Loucy (cell line): ENCODE measurements around the gene NDRG2.

ENCODE experiments used
- H2AFZ ChIP-seq: fragments of 200-600 bp; sonication (generic); 2 replicates; pipeline ENCODE4 v1.6.0; 2016; ENCODE audit warnings: antibody characterized with exemption, mild to moderate bottlenecking, low read length, moderate library complexity
- H3F3A ChIP-seq: fragments of 200-600 bp; 2 replicates; pipeline ENCODE4 v1.6.0; 2016; ENCODE audit warnings: antibody characterized with exemption, low read depth, mild to moderate bottlenecking
- H3K27me3 ChIP-seq: fragments of 200-600 bp; sonication (generic); 2 replicates; pipeline ENCODE4 v1.6.1; 2014; ENCODE audit warnings: low read length, mild to moderate bottlenecking; ENCODE audit not compliant: insufficient read depth, poor library complexity, severe bottlenecking
- H3K36me3 ChIP-seq: fragments of 200-600 bp; sonication (generic); 2 replicates; pipeline ENCODE4 v1.6.1; 2016; ENCODE audit warnings: low read length; ENCODE audit not compliant: insufficient read depth
- H3K4me1 ChIP-seq: fragments of 200-600 bp; sonication (generic); 2 replicates; pipeline ENCODE4 v1.5.1; 2014; ENCODE audit warnings: low read length, mild to moderate bottlenecking; ENCODE audit not compliant: insufficient read depth, poor library complexity, severe bottlenecking
- H3K4me2 ChIP-seq: fragments of 200-600 bp; sonication (generic); 2 replicates; pipeline ENCODE4 v1.6.0; 2014; ENCODE audit warnings: antibody characterized with exemption, low read length, low read depth, mild to moderate bottlenecking; ENCODE audit not compliant: poor library complexity, severe bottlenecking
- H3K4me3 ChIP-seq: fragments of 200-600 bp; sonication (generic); 2 replicates; pipeline ENCODE4 v1.5.1; 2014; ENCODE audit warnings: low read length, mild to moderate bottlenecking, mixed read lengths; ENCODE audit not compliant: poor library complexity, severe bottlenecking
- H3K79me2 ChIP-seq: fragments of 200-600 bp; sonication (generic); 2 replicates; pipeline ENCODE4 v1.6.1; 2014; ENCODE audit warnings: low read length; ENCODE audit not compliant: insufficient read depth
- H3K9ac ChIP-seq: fragments of 200-600 bp; sonication (generic); 2 replicates; pipeline ENCODE4 v1.6.0; 2014; ENCODE audit warnings: mild to moderate bottlenecking, low read depth, low read length, moderate library complexity; ENCODE audit not compliant: poor library complexity, severe bottlenecking
- H3K9me2 ChIP-seq: fragments of 200-600 bp; sonication (generic); replicated peaks from 2 replicates; pipeline ENCODE4 v1.6.1; 2016; ENCODE audit warnings: low read depth, low read length, mixed read lengths
- H3K9me3 ChIP-seq: fragments of 200-600 bp; sonication (generic); 2 replicates; pipeline ENCODE4 v1.6.1; 2014; ENCODE audit warnings: mild to moderate bottlenecking, antibody characterized with exemption, low read length, low read depth; ENCODE audit not compliant: insufficient read depth
- H4K20me1 ChIP-seq: fragments of 200-600 bp; sonication (generic); 2 replicates; pipeline ENCODE4 v1.6.0; 2014; ENCODE audit warnings: antibody characterized with exemption, low read length, mild to moderate bottlenecking; ENCODE audit not compliant: insufficient read depth, poor library complexity, severe bottlenecking
- CTCF ChIP-seq: fragments of 200-600 bp; sonication (generic); conservative IDR thresholded peaks from 2 replicates; pipeline ENCODE4 v1.5.1; 2014; ENCODE audit warnings: mild to moderate bottlenecking, antibody characterized with exemption, low read length
- EZH2phosphoT487 ChIP-seq: fragments of 200-600 bp; IDR thresholded peaks from 2 replicates; pipeline ENCODE4 v1.6.1; 2018; ENCODE audit warnings: antibody characterized with exemption, mild to moderate bottlenecking, moderate library complexity, borderline replicate concordance

Gene NDRG2

GRCh38 chr14:21022686-21023085, 2.2 kb downstream of the NDRG2 start:
- no peak overlapping the region for H3K9ac ChIP-seq
- H3K4me2 ChIP-seq = no peak overlapping the region

GRCh38 chr14:21020977-21021545, 3.8 kb downstream of the NDRG2 start:
- H3K9me3 ChIP-seq = no peaks in the 10 kb centered on the region
- TF ChIP-seq EZH2phosphoT487 (no peak), CTCF (no peak)
- no peak overlapping the region for H2AFZ ChIP-seq
- no peaks in the 10 kb centered on the region for H4K20me1 ChIP-seq
- H3K4me1 ChIP-seq = peaks cover 11% of the 10 kb centered on the region
- no peaks in the 10 kb centered on the region for H3K27me3 ChIP-seq
- no peak overlapping the region for H3K4me3 ChIP-seq
- no peaks in the 10 kb centered on the region for H3K36me3 ChIP-seq
- H3K79me2 ChIP-seq = 0 out of 2 replicates have a peak, but pooled peaks cover 5% of the 10 kb centered on the region
- H3F3A ChIP-seq = no peaks in the 10 kb centered on the region
- no peak overlapping the region for H3K4me2 ChIP-seq
- no peak overlapping the region for H3K9ac ChIP-seq
- H3K9me2 ChIP-seq = no peaks in the 10 kb centered on the region

More at GRCh38 chr14:21022686-21023085, 2.2 kb downstream of the NDRG2 start:
- Histone ChIP-seq H3K27me3 (no peaks in the 10 kb centered on the region), H3K36me3 (no peaks in the 10 kb centered on the region), H3K79me2 (0 out of 2 replicates have a peak, but pooled peaks cover 5% of the 10 kb centered on the region), H2AFZ (no peak overlapping the region), H3F3A (no peaks in the 10 kb centered on the region), H3K4me3 (no peak overlapping the region), H4K20me1 (no peaks in the 10 kb centered on the region), H3K9me2 (no peaks in the 10 kb centered on the region), H3K9me3 (no peaks in the 10 kb centered on the region), H3K4me1 (peaks cover 11% of the 10 kb centered on the region)
- TF ChIP-seq CTCF = no peak
- TF ChIP-seq EZH2phosphoT487 = no peak

- H3K9me3 ChIP-seq = no peaks in the 10 kb centered on the region
- no peaks in the 10 kb centered on the region for H3K36me3 ChIP-seq
- H3K4me3 ChIP-seq = no peak overlapping the region
- no peaks in the 10 kb centered on the region for H3K9me2 ChIP-seq
- peaks cover 8% of the 10 kb centered on the region for H3K4me1 ChIP-seq
- H3K79me2 ChIP-seq = 0 out of 2 replicates have a peak, but pooled peaks cover 3% of the 10 kb centered on the region
- no peak for TF ChIP-seq CTCF
- no peak for TF ChIP-seq EZH2phosphoT487
- no peak overlapping the region for H3K4me2 ChIP-seq
- H3F3A ChIP-seq = no peaks in the 10 kb centered on the region
- H3K9ac ChIP-seq = no peak overlapping the region
- no peaks in the 10 kb centered on the region for H4K20me1 ChIP-seq
- H2AFZ ChIP-seq = no peak overlapping the region
- H3K27me3 ChIP-seq = no peaks in the 10 kb centered on the region
These were observed 5.5 kb downstream of the NDRG2 start for GRCh38 chr14:21019366-21019765.
